ENCODE data around the gene FAM13A.

DNA sequence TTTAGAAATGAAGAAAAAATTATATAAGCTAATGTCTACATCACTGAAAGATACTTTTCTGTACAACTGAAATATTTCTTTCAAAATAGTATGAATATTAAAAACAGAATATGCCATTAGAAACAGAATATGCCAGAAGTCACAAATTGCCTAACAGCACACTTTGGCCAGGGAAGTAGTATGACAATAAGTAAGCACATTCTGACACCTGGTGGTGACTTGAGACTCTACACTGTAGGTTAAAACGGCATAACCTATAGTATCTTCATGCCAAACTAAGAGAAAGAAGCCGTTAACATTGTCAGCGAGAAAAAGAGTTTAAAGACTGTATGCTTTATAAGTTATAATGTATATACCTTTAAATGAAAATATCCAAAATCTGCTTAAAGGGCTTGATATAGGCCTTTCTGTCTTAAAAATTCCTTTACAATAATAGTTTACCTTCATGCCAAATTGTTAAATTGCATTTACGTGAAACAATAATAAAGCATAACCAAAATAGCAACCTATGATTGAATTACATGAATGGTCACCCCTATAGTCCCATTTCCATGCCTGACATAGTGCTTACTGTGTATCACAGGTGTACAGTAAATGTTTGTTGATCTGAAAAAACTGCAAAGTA is 32.8 kb downstream of the FAM13A start:
- TF ChIP-seq, protein P1, sequence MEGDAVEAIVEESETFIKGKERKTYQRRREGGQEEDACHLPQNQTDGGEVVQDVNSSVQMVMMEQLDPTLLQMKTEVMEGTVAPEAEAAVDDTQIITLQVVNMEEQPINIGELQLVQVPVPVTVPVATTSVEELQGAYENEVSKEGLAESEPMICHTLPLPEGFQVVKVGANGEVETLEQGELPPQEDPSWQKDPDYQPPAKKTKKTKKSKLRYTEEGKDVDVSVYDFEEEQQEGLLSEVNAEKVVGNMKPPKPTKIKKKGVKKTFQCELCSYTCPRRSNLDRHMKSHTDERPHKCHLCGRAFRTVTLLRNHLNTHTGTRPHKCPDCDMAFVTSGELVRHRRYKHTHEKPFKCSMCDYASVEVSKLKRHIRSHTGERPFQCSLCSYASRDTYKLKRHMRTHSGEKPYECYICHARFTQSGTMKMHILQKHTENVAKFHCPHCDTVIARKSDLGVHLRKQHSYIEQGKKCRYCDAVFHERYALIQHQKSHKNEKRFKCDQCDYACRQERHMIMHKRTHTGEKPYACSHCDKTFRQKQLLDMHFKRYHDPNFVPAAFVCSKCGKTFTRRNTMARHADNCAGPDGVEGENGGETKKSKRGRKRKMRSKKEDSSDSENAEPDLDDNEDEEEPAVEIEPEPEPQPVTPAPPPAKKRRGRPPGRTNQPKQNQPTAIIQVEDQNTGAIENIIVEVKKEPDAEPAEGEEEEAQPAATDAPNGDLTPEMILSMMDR (IDR thresholded peaks at IDR 0.05): peak; percentile 87
- TF ChIP-seq, protein P2, sequence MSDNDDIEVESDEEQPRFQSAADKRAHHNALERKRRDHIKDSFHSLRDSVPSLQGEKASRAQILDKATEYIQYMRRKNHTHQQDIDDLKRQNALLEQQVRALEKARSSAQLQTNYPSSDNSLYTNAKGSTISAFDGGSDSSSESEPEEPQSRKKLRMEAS (IDR thresholded peaks at IDR 0.05; ENCODE audit: low read depth): no peak
- TF ChIP-seq GABPA (IDR thresholded peaks at IDR 0.05; ENCODE audit: low read depth) (no peak), NRF1 (IDR thresholded peaks at IDR 0.05; ENCODE audit: low read depth, low read length) (no peak), FOSL2 (IDR thresholded peaks at IDR 0.05; ENCODE audit: borderline replicate concordance, low read depth) (no peak), NFIC (IDR thresholded peaks at IDR 0.05; ENCODE audit: borderline replicate concordance) (no peak), SMC3 (IDR thresholded peaks at IDR 0.05; ENCODE audit: low read depth, low read length) (peak; percentile 98), CHD2 (IDR thresholded peaks at IDR 0.05; ENCODE audit: low read length, partially characterized antibody) (no peak), RAD21 (IDR thresholded peaks at IDR 0.05; ENCODE audit: low read length) (peak; percentile 100), POLR2AphosphoS5 (IDR thresholded peaks at IDR 0.05; ENCODE audit: low read depth, low read length) (no peak), MXI1 (IDR thresholded peaks at IDR 0.05; ENCODE audit: low read depth, low read length) (no peak), EZH2phosphoT487 (IDR thresholded peaks at IDR 0.05; ENCODE audit: borderline replicate concordance, low read depth) (no peak), RFX5 (IDR thresholded peaks at IDR 0.05; ENCODE audit: low read length) (no peak)
- TF ChIP-seq, protein P3, sequence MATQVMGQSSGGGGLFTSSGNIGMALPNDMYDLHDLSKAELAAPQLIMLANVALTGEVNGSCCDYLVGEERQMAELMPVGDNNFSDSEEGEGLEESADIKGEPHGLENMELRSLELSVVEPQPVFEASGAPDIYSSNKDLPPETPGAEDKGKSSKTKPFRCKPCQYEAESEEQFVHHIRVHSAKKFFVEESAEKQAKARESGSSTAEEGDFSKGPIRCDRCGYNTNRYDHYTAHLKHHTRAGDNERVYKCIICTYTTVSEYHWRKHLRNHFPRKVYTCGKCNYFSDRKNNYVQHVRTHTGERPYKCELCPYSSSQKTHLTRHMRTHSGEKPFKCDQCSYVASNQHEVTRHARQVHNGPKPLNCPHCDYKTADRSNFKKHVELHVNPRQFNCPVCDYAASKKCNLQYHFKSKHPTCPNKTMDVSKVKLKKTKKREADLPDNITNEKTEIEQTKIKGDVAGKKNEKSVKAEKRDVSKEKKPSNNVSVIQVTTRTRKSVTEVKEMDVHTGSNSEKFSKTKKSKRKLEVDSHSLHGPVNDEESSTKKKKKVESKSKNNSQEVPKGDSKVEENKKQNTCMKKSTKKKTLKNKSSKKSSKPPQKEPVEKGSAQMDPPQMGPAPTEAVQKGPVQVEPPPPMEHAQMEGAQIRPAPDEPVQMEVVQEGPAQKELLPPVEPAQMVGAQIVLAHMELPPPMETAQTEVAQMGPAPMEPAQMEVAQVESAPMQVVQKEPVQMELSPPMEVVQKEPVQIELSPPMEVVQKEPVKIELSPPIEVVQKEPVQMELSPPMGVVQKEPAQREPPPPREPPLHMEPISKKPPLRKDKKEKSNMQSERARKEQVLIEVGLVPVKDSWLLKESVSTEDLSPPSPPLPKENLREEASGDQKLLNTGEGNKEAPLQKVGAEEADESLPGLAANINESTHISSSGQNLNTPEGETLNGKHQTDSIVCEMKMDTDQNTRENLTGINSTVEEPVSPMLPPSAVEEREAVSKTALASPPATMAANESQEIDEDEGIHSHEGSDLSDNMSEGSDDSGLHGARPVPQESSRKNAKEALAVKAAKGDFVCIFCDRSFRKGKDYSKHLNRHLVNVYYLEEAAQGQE (IDR thresholded peaks at IDR 0.05; ENCODE audit: low read depth, low read length): no peak
